Karpas-422 (cell line): Measurements from ENCODE around the gene ATP6V1F. TPM values are rescaled to one million over a fixed set of nuclear protein-coding genes. Genes with fewer than 3 reads are reported as not detected.

Experiments
- DNase-seq: peaks from one replicate; pipeline ENCODE4 v3.0.0-alpha.2; 2015
- H2AFZ ChIP-seq: fragments of 200-600 bp; sonication (generic); 2 replicates; pipeline ENCODE4 v1.6.1; 2014; ENCODE audit warnings: antibody characterized with exemption, low read length, mixed read lengths
- H3K27ac ChIP-seq: fragments of 200-600 bp; sonication (generic); 2 replicates; pipeline ENCODE4 v1.5.1; 2014; ENCODE audit warnings: mild to moderate bottlenecking, low read length, moderate library complexity
- H3K27me3 ChIP-seq: fragments of 200-600 bp; sonication (generic); 2 replicates; pipeline ENCODE4 v1.6.1; 2014; ENCODE audit warnings: low read length, mixed read lengths
- H3K36me3 ChIP-seq: fragments of 200-600 bp; sonication (generic); 2 replicates; pipeline ENCODE4 v1.6.1; 2014; ENCODE audit warnings: low read length, mixed read lengths; ENCODE audit not compliant: insufficient read depth
- H3K4me1 ChIP-seq: fragments of 200-600 bp; sonication (generic); 2 replicates; pipeline ENCODE4 v1.6.1; 2014; ENCODE audit warnings: mild to moderate bottlenecking, low read length, mixed read lengths
- H3K4me2 ChIP-seq: fragments of 200-600 bp; sonication (generic); 2 replicates; pipeline ENCODE4 v1.6.1; 2014; ENCODE audit warnings: low read length, low read depth, mild to moderate bottlenecking; ENCODE audit not compliant: poor library complexity, severe bottlenecking
- H3K4me3 ChIP-seq: fragments of 200-600 bp; sonication (generic); 2 replicates; pipeline ENCODE4 v1.5.1; 2014; ENCODE audit warnings: mild to moderate bottlenecking, antibody characterized with exemption, low read length, mixed read lengths
- H3K79me2 ChIP-seq: fragments of 200-600 bp; sonication (generic); 2 replicates; pipeline ENCODE4 v1.6.1; 2014; ENCODE audit warnings: mild to moderate bottlenecking, low read length, mixed read lengths
- H3K9ac ChIP-seq: fragments of 200-600 bp; sonication (generic); 2 replicates; pipeline ENCODE4 v1.6.0; 2014; ENCODE audit warnings: low read length
- H3K9me2 ChIP-seq: fragments of 200-600 bp; sonication (generic), shearing (Covaris generic); replicated peaks from 2 replicates; pipeline ENCODE4 v1.6.0; 2014; ENCODE audit warnings: mild to moderate bottlenecking, low read length, moderate library complexity; ENCODE audit not compliant: insufficient read depth
- H3K9me3 ChIP-seq: fragments of 300-700, 200-600 bp; sonication (generic); 2 replicates; pipeline ENCODE4 v1.6.1; 2014; ENCODE audit warnings: low read length, mixed read lengths
- H4K20me1 ChIP-seq: fragments of 200-600 bp; sonication (generic); 2 replicates; pipeline ENCODE4 v1.6.1; 2014; ENCODE audit warnings: mild to moderate bottlenecking, antibody characterized with exemption, low read length, low read depth; ENCODE audit not compliant: insufficient read depth
- total RNA-seq: library from RNA; depleted of rRNA; stranded (reverse); fragments of >200 nt; shearing (Covaris generic); gene quantifications from 2 replicates; pipeline ENCODE4 v1.2.3, GENCODE V29; 2014; ENCODE audit warnings: low replicate concordance

The ATP6V1F gene
- total RNA-seq, 1 experiment from 2014 or later: 208 TPM

GRCh38 chr7:128892521-128893250 lies 30.0 kb downstream of the ATP6V1F start:
- Histone ChIP-seq H3K9me2 (no peaks in the 10 kb centered on the region), H3K4me2 (no peak overlapping the region), H3K4me3 (no peak overlapping the region), H3K27ac (no peak overlapping the region), H3K79me2 (no peaks in the 10 kb centered on the region), H3K27me3 (no peaks in the 10 kb centered on the region), H3K9me3 (no peaks in the 10 kb centered on the region), H2AFZ (no peak overlapping the region), H3K4me1 (no peaks in the 10 kb centered on the region), H3K9ac (no peak overlapping the region), H3K36me3 (no peaks in the 10 kb centered on the region), H4K20me1 (no peaks in the 10 kb centered on the region)
- no peak for DNase-seq

- no peaks in the 10 kb centered on the region for H3K36me3 ChIP-seq
- H3K27me3 ChIP-seq: no peaks in the 10 kb centered on the region
- H3K9me3 ChIP-seq: no peaks in the 10 kb centered on the region
- no peaks in the 10 kb centered on the region for H3K4me1 ChIP-seq
- H4K20me1 ChIP-seq: no peaks in the 10 kb centered on the region
- no peak overlapping the region for H2AFZ ChIP-seq
- H3K9ac ChIP-seq: no peak overlapping the region
- no peak for DNase-seq
- no peaks in the 10 kb centered on the region for H3K9me2 ChIP-seq
- no peaks in the 10 kb centered on the region for H3K79me2 ChIP-seq
- H3K4me3 ChIP-seq: no peak overlapping the region
- no peak overlapping the region for H3K27ac ChIP-seq
- H3K4me2 ChIP-seq: no peak overlapping the region
Measured at GRCh38 chr7:128893251-128894100, 30.8 kb downstream of the ATP6V1F start.

GRCh38 chr7:128894101-128894440 lies 31.4 kb downstream of the ATP6V1F start:
- Histone ChIP-seq H3K27ac (no peak overlapping the region), H3K9ac (no peak overlapping the region), H3K79me2 (no peaks in the 10 kb centered on the region), H2AFZ (no peak overlapping the region), H3K4me2 (no peak overlapping the region), H3K4me1 (no peaks in the 10 kb centered on the region), H3K27me3 (no peaks in the 10 kb centered on the region), H4K20me1 (no peaks in the 10 kb centered on the region), H3K9me2 (no peaks in the 10 kb centered on the region), H3K36me3 (no peaks in the 10 kb centered on the region), H3K4me3 (no peak overlapping the region), H3K9me3 (no peaks in the 10 kb centered on the region)
- no peak for DNase-seq

GRCh38 chr7:128895320-128895719 lies 32.7 kb downstream of the ATP6V1F start:
- no peaks in the 10 kb centered on the region for H3K9me3 ChIP-seq
- H3K27me3 ChIP-seq: no peaks in the 10 kb centered on the region

GRCh38 chr7:128899392-128899791 lies 36.7 kb downstream of the ATP6V1F start:
- Histone ChIP-seq H3K27ac (no peak overlapping the region), H2AFZ (no peak overlapping the region), H3K36me3 (no peaks in the 10 kb centered on the region), H4K20me1 (no peaks in the 10 kb centered on the region), H3K79me2 (no peaks in the 10 kb centered on the region), H3K4me1 (no peaks in the 10 kb centered on the region), H3K9ac (no peak overlapping the region), H3K27me3 (no peaks in the 10 kb centered on the region), H3K9me2 (no peaks in the 10 kb centered on the region), H3K4me3 (no peak overlapping the region), H3K4me2 (no peak overlapping the region), H3K9me3 (no peaks in the 10 kb centered on the region)
- DNase-seq: no peak

More at GRCh38 chr7:128895320-128895719, 32.7 kb downstream of the ATP6V1F start:
- no peaks in the 10 kb centered on the region for H3K4me1 ChIP-seq
- no peak overlapping the region for H3K27ac ChIP-seq
- H3K36me3 ChIP-seq: no peaks in the 10 kb centered on the region
- no peak for DNase-seq
- H3K9ac ChIP-seq: no peak overlapping the region
- H3K4me2 ChIP-seq: no peak overlapping the region
- H3K4me3 ChIP-seq: no peak overlapping the region
- H2AFZ ChIP-seq: no peak overlapping the region
- H4K20me1 ChIP-seq: no peaks in the 10 kb centered on the region
- no peaks in the 10 kb centered on the region for H3K9me2 ChIP-seq
- H3K79me2 ChIP-seq: no peaks in the 10 kb centered on the region

- Histone ChIP-seq H3K36me3 (no peaks in the 10 kb centered on the region), H4K20me1 (no peaks in the 10 kb centered on the region), H3K79me2 (no peaks in the 10 kb centered on the region), H3K4me2 (no peak overlapping the region), H3K9me3 (no peaks in the 10 kb centered on the region), H3K27ac (no peak overlapping the region), H3K9ac (no peak overlapping the region), H3K27me3 (no peaks in the 10 kb centered on the region), H3K4me3 (no peak overlapping the region), H3K9me2 (no peaks in the 10 kb centered on the region), H2AFZ (no peak overlapping the region), H3K4me1 (no peaks in the 10 kb centered on the region)
- no peak for DNase-seq
Measured at GRCh38 chr7:128900237-128900636, 37.6 kb downstream of the ATP6V1F start.

- Histone ChIP-seq H4K20me1 (no peaks in the 10 kb centered on the region), H3K36me3 (no peaks in the 10 kb centered on the region), H3K27me3 (no peaks in the 10 kb centered on the region), H3K9me3 (no peaks in the 10 kb centered on the region), H3K27ac (no peak overlapping the region), H3K79me2 (no peaks in the 10 kb centered on the region), H3K4me1 (no peaks in the 10 kb centered on the region), H3K9me2 (no peaks in the 10 kb centered on the region), H3K4me2 (no peak overlapping the region), H3K4me3 (no peak overlapping the region), H2AFZ (no peak overlapping the region), H3K9ac (no peak overlapping the region)
- DNase-seq: no peak
Measured at GRCh38 chr7:128902761-128903585, 40.3 kb downstream of the ATP6V1F start.
